Endothelial cell of umbilical vein (primary cell): ENCODE measurements around the gene ELL2. TPM values are rescaled to one million over a fixed set of nuclear protein-coding genes. Genes with fewer than 3 reads are reported as not detected.

ENCODE experiments used
- BruUV-seq: library from RNA; stranded (reverse); fragments of 400-500 nt; replicated peaks from 2 replicates; lab custom pipeline; 2021; lab: Mats Ljungman, UMichigan
- CTCF ChIA-PET: fragments of 300-600, 350-600 bp; sonication (Branson Sonifier 250); formaldehyde crosslinking; loops from one replicate; lab custom pipeline; 2021; ENCODE audit warnings: antibody characterized with exemption, inconsistent platforms; lab: Charles Lee
- POLR2A ChIA-PET: fragments of 300-600, 350-600 bp; sonication (Branson Sonifier 250); formaldehyde crosslinking; loops from one replicate; lab custom pipeline; 2021; ENCODE audit warnings: antibody characterized with exemption, inconsistent platforms; lab: Charles Lee
- DNase-seq: peaks from one replicate; pipeline ENCODE4 v3.0.0-alpha.2; 2011; ENCODE audit warnings: low read depth, low spot score
- FAIRE-seq: peaks from 2 replicates; lab custom pipeline; 2011; peaks lifted over from hg19 to GRCh38; lab: Jason Lieb, UNC
- H2AFZ ChIP-seq: 2 replicates; pipeline ENCODE4 v1.6.0; 2012; ENCODE audit warnings: low read depth, low read length, control low read depth, inconsistent platforms
- H3K27ac ChIP-seq: 2 replicates; pipeline ENCODE4 v1.5.1; 2011; ENCODE audit warnings: low read depth, mild to moderate bottlenecking, control low read depth, low read length, moderate library complexity; ENCODE audit not compliant: insufficient read depth
- H3K27me3 ChIP-seq, 2 experiments: 2 replicates each; pipeline versions ENCODE4 v1.6.0 to v1.6.1; 2011; ENCODE audit warnings: low read length in 2 of 2, mixed read lengths in 1 of 2; ENCODE audit not compliant: control insufficient read depth in 2 of 2, insufficient read depth in 2 of 2
- H3K36me3 ChIP-seq, 2 experiments: 2 replicates in 1 of 2; 3 replicates in 1 of 2; pipeline ENCODE4 v1.5.1; 2011; ENCODE audit warnings: low read length in 2 of 2, mild to moderate bottlenecking in 1 of 2, moderate library complexity in 1 of 2; ENCODE audit not compliant: control insufficient read depth in 2 of 2, insufficient read depth in 2 of 2; ENCODE audit errors: extremely low read depth in 1 of 2
- H3K4me1 ChIP-seq: 3 replicates; pipeline ENCODE4 v1.5.1; 2011; ENCODE audit warnings: mild to moderate bottlenecking, low read length; ENCODE audit not compliant: control insufficient read depth, insufficient read depth; ENCODE audit errors: extremely low read depth
- H3K4me2 ChIP-seq: 2 replicates; pipeline ENCODE4 v1.6.1; 2011; ENCODE audit warnings: low read length, control low read depth, mixed read lengths; ENCODE audit not compliant: insufficient read depth
- H3K4me3 ChIP-seq, 3 experiments: fragments of 200-600 bp in 1 of 3; sonication (generic), shearing (Covaris generic) in 1 of 3; replicated peaks in 1 of 3; 2 replicates each; pipeline ENCODE4 v1.5.1; 2011 to 2016; ENCODE audit warnings: control low read depth in 3 of 3, low read length in 3 of 3, mild to moderate bottlenecking in 2 of 3, inconsistent platforms in 1 of 3, low read depth in 1 of 3, moderate library complexity in 1 of 3; ENCODE audit not compliant: insufficient read depth in 1 of 3
- H3K79me2 ChIP-seq: 2 replicates; pipeline ENCODE4 v1.6.0; 2012; ENCODE audit warnings: low read length, inconsistent platforms; ENCODE audit not compliant: control insufficient read depth, insufficient read depth
- H3K9ac ChIP-seq: replicated peaks from 2 replicates; pipeline ENCODE3; 2011; ENCODE audit warnings: low read length, control low read depth; ENCODE audit not compliant: insufficient read depth; ENCODE audit errors: extremely low read depth
- H3K9me1 ChIP-seq: replicated peaks from 3 replicates; pipeline ENCODE4 v1.6.0; 2011; ENCODE audit warnings: mild to moderate bottlenecking, low read length; ENCODE audit not compliant: control insufficient read depth, insufficient read depth; ENCODE audit errors: extremely low read depth
- H3K9me3 ChIP-seq: replicated peaks from 2 replicates; pipeline ENCODE4 v1.5.1; 2012; ENCODE audit warnings: low read length, inconsistent platforms; ENCODE audit not compliant: control insufficient read depth, insufficient read depth
- H4K20me1 ChIP-seq: replicated peaks from 2 replicates; pipeline ENCODE3; 2011; ENCODE audit warnings: mild to moderate bottlenecking, low read length; ENCODE audit not compliant: control insufficient read depth, insufficient read depth; ENCODE audit errors: extremely low read depth
- FOS ChIP-seq: IDR thresholded peaks from 2 replicates; pipeline ENCODE4 v1.6.1; 2011; ENCODE audit warnings: mild to moderate bottlenecking, low read length, moderate library complexity, borderline replicate concordance; ENCODE audit not compliant: insufficient read depth
- GATA2 ChIP-seq: IDR thresholded peaks from 2 replicates; pipeline ENCODE4 v1.7.0; 2011; ENCODE audit warnings: low read depth, mild to moderate bottlenecking, moderate library complexity, mixed read lengths, low read length; ENCODE audit not compliant: insufficient read length, insufficient read depth
- JUN ChIP-seq: IDR thresholded peaks from 2 replicates; pipeline ENCODE4 v1.6.1; 2011; ENCODE audit warnings: borderline replicate concordance, low read depth; ENCODE audit not compliant: insufficient read length, insufficient read depth
- POLR2A ChIP-seq: IDR thresholded peaks from 2 replicates; pipeline ENCODE4 v1.6.1; 2012; ENCODE audit warnings: low read depth, mild to moderate bottlenecking, control low read depth, low read length
- POLR2AphosphoS5 ChIP-seq: IDR thresholded peaks from 2 replicates; pipeline ENCODE4 v1.6.1; 2012; ENCODE audit warnings: low read depth, mild to moderate bottlenecking, control low read depth, low read length, moderate library complexity; ENCODE audit not compliant: insufficient read depth
- dilution Hi-C: fragments of 300-500 bp; cut with MboI; formaldehyde crosslinking; loops from one replicate; pipeline ENCODE4 v1.15.0; 2019; ENCODE audit warnings: low sequenced_read_pairs; ENCODE audit not compliant: extremely low pct_ligation_motif_present
- intact Hi-C: fragments of 100-400 bp; cut with micrococcal nuclease; formaldehyde crosslinking; loops from one replicate; pipeline ENCODE4 v1.10.0; 2022
- polyA plus RNA-seq, 4 experiments: library from polyadenylated mRNA; depleted of rRNA in 3 of 4; stranded (reverse) in 3 of 4; unstranded in 1 of 4; fragments of >200 nt; gene quantifications; 2 replicates each; pipeline versions ENCODE4 v1.2.1 to v1.2.3, GENCODE V29; 2011 to 2012; ENCODE audit warnings: missing spikeins in 1 of 4
- total RNA-seq: library from RNA; stranded (reverse); gene quantifications from 2 replicates; pipeline ENCODE4 v1.2.3, GENCODE V29; 2021
- TF ChIP-seq, protein P1 (sequence below), 2 donors: IDR thresholded peaks; 1 replicate in 1 of 2; 2 replicates in 1 of 2; pipeline ENCODE4 v1.5.1; 2011; ENCODE audit warnings: low read length in 2 of 2, mild to moderate bottlenecking in 2 of 2, moderate library complexity in 2 of 2, control low read depth in 1 of 2, inconsistent platforms in 1 of 2, low read depth in 1 of 2; ENCODE audit not compliant: insufficient read depth in 1 of 2; ENCODE audit errors: extremely low read depth in 1 of 2

ELL2 gene
- total and polyA plus RNA-seq, 2 donors (not counting 3 experiments of a cell fraction or from before 2014, with no cell fraction given): 6.8 to 26.0 TPM

DNA sequence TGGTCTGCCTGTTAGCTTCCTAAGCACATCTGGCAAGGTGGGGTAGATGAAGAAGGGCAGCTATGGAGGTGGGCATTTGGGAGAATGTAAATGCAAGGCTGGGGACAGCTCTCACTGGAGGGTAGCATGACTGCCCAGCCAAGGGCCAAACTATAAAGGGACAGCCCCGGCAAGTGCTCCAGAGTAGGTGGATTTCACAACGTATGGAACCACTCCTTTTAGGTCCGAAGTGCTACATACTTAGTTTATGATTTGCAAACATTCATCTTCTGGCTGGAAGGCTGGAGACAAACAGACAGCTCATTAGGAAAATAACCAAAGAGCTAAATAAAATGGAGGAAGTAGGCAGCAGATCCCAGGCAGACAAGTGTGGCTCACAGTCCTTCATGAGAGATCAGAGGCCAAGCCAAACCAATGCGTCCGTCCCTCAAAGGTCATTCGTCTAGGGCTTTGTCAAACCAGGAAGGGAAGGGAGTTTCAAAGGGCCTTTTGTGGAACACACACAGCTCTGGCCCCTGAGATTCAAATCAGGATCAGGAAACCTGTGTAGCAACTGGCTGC lies 96.6 kb downstream of the ELL2 start:
- intact Hi-C loops: loop anchor here (5.0 kb wide), 1 partner anchor 717 kb away; no protein-coding TSS in a partner anchor
- TF ChIP-seq POLR2A (no peak), FOS (no peak), GATA2 (no peak), JUN (no peak), POLR2AphosphoS5 (no peak)
- TF ChIP-seq, protein P1, sequence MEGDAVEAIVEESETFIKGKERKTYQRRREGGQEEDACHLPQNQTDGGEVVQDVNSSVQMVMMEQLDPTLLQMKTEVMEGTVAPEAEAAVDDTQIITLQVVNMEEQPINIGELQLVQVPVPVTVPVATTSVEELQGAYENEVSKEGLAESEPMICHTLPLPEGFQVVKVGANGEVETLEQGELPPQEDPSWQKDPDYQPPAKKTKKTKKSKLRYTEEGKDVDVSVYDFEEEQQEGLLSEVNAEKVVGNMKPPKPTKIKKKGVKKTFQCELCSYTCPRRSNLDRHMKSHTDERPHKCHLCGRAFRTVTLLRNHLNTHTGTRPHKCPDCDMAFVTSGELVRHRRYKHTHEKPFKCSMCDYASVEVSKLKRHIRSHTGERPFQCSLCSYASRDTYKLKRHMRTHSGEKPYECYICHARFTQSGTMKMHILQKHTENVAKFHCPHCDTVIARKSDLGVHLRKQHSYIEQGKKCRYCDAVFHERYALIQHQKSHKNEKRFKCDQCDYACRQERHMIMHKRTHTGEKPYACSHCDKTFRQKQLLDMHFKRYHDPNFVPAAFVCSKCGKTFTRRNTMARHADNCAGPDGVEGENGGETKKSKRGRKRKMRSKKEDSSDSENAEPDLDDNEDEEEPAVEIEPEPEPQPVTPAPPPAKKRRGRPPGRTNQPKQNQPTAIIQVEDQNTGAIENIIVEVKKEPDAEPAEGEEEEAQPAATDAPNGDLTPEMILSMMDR (IDR thresholded peaks at IDR 0.05; ENCODE audit: extremely low read depth in 1 of 2, insufficient read depth in 1 of 2, low read depth in 1 of 2, low read length in 2 of 2): no peak
- no peaks in the 10 kb centered on the region for H3K36me3 ChIP-seq
- no peak for DNase-seq
- peaks cover 38% of the 10 kb centered on the region for H3K4me1 ChIP-seq
- no peaks in the 10 kb centered on the region for H3K79me2 ChIP-seq
- no peak overlapping the region for H3K27ac ChIP-seq
- dilution Hi-C loops: no loop called here
- FAIRE-seq: no peak
- H4K20me1 ChIP-seq: no peaks in the 10 kb centered on the region
- H2AFZ ChIP-seq: peak overlapping the region; percentile 61
- CTCF ChIA-PET: interaction anchor here (1.3 to 1.4 kb wide), 2 partner anchors 14 to 480 kb away, joined by 3 to 5 read pairs; no protein-coding TSS in a partner anchor
- no peaks in the 10 kb centered on the region for H3K27me3 ChIP-seq
- no peak overlapping the region for H3K4me3 ChIP-seq
- no peak overlapping the region for H3K9ac ChIP-seq
- no peak overlapping the region for H3K4me2 ChIP-seq
- H3K9me3 ChIP-seq: no peaks in the 10 kb centered on the region
- BruUV-seq: no TSS peak
- no peaks in the 10 kb centered on the region for H3K9me1 ChIP-seq
- POLR2A ChIA-PET: no interaction called here
